Body of pancreas (tissue), 4 donors: ENCODE measurements around the gene KIAA0930.

Experiments used
- POLR2A ChIP-seq, 3 donors: fragments of 450-650 bp; IDR thresholded peaks; one replicate each; pipeline ENCODE4 v1.6.1; 2016; ENCODE audit warnings: antibody characterized with exemption in 3 of 3, mild to moderate bottlenecking in 2 of 3
- TF ChIP-seq, protein P1 (sequence below), 7 experiments: fragments of 450-650 bp in 4 of 7; fragments of 200-600 bp in 3 of 7; sonication (generic) in 3 of 7; IDR thresholded peaks; one replicate each; pipeline ENCODE4 v1.5.1; 2016 to 2019; ENCODE audit warnings: antibody characterized with exemption in 7 of 7

DNA sequence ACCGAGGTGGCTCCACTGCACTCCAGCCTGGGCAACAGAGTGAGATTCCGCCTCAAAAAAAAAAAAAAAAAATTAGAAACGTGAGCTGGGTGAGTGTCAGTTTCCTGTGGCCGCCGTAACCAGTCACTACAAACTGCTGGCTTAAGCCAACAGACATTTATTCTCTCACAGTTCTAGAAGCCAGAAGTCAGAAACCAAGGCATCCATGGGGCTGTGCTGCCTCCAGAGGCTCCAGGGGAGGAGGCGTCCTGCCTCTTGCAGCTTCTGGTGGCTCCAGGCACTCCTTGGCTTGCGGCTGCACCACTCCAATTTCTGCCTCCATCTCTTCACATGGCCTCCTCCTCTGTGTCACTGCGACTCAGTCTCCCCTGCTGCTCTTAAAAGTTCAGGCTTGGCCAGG, 11.1 kb upstream of the KIAA0930 start:
- TF ChIP-seq, protein P1, sequence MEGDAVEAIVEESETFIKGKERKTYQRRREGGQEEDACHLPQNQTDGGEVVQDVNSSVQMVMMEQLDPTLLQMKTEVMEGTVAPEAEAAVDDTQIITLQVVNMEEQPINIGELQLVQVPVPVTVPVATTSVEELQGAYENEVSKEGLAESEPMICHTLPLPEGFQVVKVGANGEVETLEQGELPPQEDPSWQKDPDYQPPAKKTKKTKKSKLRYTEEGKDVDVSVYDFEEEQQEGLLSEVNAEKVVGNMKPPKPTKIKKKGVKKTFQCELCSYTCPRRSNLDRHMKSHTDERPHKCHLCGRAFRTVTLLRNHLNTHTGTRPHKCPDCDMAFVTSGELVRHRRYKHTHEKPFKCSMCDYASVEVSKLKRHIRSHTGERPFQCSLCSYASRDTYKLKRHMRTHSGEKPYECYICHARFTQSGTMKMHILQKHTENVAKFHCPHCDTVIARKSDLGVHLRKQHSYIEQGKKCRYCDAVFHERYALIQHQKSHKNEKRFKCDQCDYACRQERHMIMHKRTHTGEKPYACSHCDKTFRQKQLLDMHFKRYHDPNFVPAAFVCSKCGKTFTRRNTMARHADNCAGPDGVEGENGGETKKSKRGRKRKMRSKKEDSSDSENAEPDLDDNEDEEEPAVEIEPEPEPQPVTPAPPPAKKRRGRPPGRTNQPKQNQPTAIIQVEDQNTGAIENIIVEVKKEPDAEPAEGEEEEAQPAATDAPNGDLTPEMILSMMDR (IDR thresholded peaks at IDR 0.05), result no peak
- TF ChIP-seq POLR2A (IDR thresholded peaks at IDR 0.05), result no peak
